Thyroid gland (tissue), 4 donors: ENCODE measurements around the gene SMIM41. TPM values are rescaled to one million over a fixed set of nuclear protein-coding genes. Genes with fewer than 3 reads are reported as not detected.

Experiments used
- DNase-seq, 2 donors: peaks; one replicate each; pipeline ENCODE4 v3.0.0-alpha.2; 2019
- H3K27ac ChIP-seq, 3 donors: fragments of 200-600 bp; sonication (generic); 1 replicate in 2 of 3; 2 replicates in 1 of 3; pipeline ENCODE4 v1.5.1; 2016 to 2019; ENCODE audit warnings: mild to moderate bottlenecking in 1 of 3, moderate library complexity in 1 of 3
- H3K27me3 ChIP-seq: fragments of 200-600 bp; sonication (generic); one replicate; pipeline ENCODE4 v1.5.1; 2019
- H3K36me3 ChIP-seq, 2 donors: fragments of 200-600 bp; sonication (generic); one replicate each; pipeline ENCODE4 v1.5.1; 2016 to 2019
- H3K4me1 ChIP-seq, 2 donors: fragments of 200-600 bp; sonication (generic); one replicate each; pipeline ENCODE4 v1.5.1; 2017 to 2019
- H3K4me3 ChIP-seq, 3 donors: fragments of 200-600 bp; sonication (generic); replicated peaks in 1 of 3; 1 replicate in 2 of 3; 2 replicates in 1 of 3; pipeline ENCODE4 v1.5.1; 2016; ENCODE audit warnings: mild to moderate bottlenecking in 1 of 3
- H3K9me3 ChIP-seq: fragments of 200-600 bp; sonication (generic); one replicate; pipeline ENCODE4 v1.5.1; 2017
- POLR2A ChIP-seq, 2 donors: fragments of 450-650 bp; IDR thresholded peaks; one replicate each; pipeline ENCODE4 v1.6.1; 2017; ENCODE audit warnings: antibody characterized with exemption in 2 of 2, mild to moderate bottlenecking in 2 of 2, moderate library complexity in 1 of 2
- WGBS, 2 donors: methylation state at CpG; one replicate each; pipeline ENCODE4 v1.1.5; 2017; 5-methylcytosine and 5-hydroxymethylcytosine counted together
- intact Hi-C: fragments of 100-400 bp; cut with DNase I; formaldehyde crosslinking; loops from one replicate; pipeline ENCODE4 v1.15.1; 2023
- total RNA-seq, 4 donors: library from RNA; depleted of rRNA; stranded (reverse); fragments of >200 nt; gene quantifications; one replicate each; pipeline ENCODE4 v1.2.3, GENCODE V29; 2016
- TF ChIP-seq, protein P1 (sequence below), 6 experiments: fragments of 200-600 bp in 3 of 6; fragments of 450-650 bp in 3 of 6; sonication (generic) in 3 of 6; IDR thresholded peaks; one replicate each; pipeline ENCODE4 v1.5.1; 2016 to 2019; ENCODE audit warnings: antibody characterized with exemption in 6 of 6, mild to moderate bottlenecking in 2 of 6, inconsistent platforms in 1 of 6, moderate library complexity in 1 of 6

Gene SMIM41
- total RNA-seq, 4 donors from 2014 or later = 0.67 TPM; not detected in 3

DNA sequence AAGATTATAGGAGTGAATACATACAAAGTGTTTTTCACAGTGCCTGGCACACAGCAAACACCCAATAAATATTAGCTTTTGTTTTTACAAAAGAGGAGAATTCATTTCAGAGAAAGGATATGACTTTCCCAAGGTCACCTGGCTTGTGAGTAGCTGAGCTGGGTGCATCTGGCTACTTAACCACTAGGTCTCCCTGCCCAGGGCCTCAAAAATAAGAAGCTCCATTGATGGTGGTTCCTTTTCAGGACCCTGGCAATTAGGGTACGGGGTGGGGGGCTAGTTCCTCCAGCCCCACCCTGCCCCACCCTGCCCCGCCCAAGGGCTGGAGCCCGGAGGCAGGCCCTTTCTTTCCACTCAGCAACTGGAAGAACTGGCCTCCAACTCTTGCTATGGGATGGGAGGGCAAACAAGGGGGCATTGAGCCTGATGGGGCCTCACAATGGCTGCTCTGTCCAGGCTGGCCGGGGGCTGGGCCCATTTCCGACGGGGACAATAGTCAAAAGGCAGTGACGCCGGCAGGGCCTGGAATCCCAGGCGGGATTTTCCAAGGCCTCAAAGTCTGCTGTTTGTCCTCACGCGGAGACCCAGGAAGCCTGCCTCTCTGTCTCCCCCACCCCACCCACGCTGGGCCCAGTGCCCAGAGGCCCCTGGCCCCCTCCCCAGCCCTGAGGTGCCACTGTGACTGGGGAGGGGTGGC lies 17.9 kb upstream of the SMIM41 start:
- no peak for TF ChIP-seq POLR2A (IDR thresholded peaks at IDR 0.05)
- TF ChIP-seq, protein P1, sequence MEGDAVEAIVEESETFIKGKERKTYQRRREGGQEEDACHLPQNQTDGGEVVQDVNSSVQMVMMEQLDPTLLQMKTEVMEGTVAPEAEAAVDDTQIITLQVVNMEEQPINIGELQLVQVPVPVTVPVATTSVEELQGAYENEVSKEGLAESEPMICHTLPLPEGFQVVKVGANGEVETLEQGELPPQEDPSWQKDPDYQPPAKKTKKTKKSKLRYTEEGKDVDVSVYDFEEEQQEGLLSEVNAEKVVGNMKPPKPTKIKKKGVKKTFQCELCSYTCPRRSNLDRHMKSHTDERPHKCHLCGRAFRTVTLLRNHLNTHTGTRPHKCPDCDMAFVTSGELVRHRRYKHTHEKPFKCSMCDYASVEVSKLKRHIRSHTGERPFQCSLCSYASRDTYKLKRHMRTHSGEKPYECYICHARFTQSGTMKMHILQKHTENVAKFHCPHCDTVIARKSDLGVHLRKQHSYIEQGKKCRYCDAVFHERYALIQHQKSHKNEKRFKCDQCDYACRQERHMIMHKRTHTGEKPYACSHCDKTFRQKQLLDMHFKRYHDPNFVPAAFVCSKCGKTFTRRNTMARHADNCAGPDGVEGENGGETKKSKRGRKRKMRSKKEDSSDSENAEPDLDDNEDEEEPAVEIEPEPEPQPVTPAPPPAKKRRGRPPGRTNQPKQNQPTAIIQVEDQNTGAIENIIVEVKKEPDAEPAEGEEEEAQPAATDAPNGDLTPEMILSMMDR (IDR thresholded peaks at IDR 0.05) = no peak
- Histone ChIP-seq H3K27ac (no peak overlapping the region), H3K9me3 (no peaks in the 10 kb centered on the region), H3K4me1 (peaks cover 0 to 4% of the 10 kb centered on the region in 2 donors), H3K36me3 (peaks cover 28 to 30% of the 10 kb centered on the region in 2 donors), H3K4me3 (no peak overlapping the region), H3K27me3 (no peaks in the 10 kb centered on the region)
- no peak for DNase-seq
- 76 to 77% methylated on average over 3 to 10 of the region's 12 CpGs for WGBS, 2 donors
- intact Hi-C loops = no loop called here

DNA sequence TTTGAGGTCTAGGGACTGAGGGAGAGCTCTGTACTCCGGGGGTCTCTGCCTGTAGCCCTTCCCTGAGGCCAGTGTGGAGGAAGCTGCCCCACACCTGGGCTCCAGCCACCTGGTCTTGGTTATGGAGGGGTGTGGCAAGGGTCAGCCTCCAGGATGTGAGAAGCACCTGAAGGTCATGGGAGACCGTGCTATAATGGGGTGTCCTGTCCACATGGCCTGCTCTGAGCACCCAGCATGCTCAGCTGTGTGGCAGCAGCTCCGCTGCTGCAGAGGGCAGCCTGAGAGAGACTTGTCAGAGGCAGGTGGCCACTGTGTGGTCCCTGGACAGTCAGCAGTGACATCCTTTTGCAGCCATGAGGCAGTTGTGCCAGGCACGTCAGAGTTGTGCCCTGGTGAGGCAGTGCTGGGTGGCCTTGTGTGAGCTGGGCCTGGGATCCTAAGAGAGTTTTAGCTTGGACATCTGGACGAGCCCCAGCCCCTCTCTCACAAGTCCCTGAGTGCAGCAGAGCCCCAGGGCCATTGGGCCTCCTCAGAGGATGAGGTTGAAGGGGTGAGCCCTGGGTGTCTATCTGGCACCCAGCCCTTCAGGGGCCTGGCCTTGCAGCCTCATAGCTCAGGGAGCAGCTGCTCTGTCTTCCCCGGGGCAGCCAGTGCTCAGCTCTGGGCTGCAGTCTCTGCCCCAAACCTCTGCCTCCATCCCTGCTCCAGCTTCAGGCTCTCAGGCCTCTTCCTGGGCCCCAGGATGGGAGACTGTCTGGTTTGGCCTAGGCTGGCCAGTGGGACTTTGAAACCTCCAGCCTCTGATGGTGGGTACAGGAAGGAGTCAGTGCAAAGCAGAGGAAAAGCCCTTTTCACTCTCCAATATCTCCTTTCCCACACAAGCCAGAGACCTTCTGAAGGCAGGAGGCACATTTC lies 17.1 kb upstream of the SMIM41 start:
- Histone ChIP-seq H3K27ac (peak overlapping the region in 2 of 3 donors; percentile 56), H3K4me1 (peaks cover 0 to 4% of the 10 kb centered on the region in 2 donors)
- intact Hi-C loops = no loop called here

DNA sequence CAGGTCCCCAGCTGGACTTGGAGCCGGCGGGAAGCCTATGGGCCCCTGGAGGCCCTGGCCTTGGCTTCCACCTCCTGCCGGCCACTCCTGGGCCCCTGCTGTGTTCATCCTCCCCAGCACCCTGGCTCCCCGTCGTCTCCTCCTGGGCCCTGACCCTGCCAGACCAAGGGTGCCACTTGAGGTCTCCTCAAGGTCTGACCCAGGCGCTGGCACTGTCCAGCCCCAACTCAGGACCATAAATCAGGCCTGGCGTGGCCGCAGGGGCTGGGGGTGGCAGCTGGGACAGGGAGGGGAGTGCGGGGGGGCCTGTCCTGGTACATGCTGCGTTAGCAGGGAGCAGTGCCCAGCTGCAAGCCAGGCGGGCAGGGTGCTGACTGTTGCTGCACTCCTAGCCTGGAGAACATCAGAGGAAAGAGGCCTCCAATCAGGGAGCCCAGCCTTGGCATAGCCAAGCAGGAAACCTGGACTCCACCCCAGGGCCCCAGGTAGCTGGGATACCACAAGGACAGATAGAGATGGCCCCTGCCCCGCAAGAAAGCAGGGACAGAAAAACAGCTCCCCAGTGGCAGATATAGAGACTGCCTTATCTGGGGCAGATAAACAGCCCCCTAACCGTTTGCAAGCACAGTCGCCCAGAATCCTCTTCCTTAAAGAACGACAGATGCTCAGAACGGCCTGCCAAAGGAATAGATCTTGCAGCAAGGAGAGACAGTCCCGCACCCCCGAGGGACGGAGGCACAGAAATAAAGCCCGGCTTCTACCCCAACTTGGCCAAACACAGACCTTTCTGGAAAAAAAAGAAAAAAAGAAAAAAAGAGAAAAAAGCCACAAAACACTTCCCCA lies 16.2 kb upstream of the SMIM41 start:
- 74 to 77% methylated on average over 14 to 18 of the region's 20 CpGs for WGBS, 2 donors
- peak overlapping the region; percentile 24 to 56 (median 56) for H3K27ac ChIP-seq
- DNase-seq = no peak
- peaks cover 0 to 4% of the 10 kb centered on the region in 2 donors for H3K4me1 ChIP-seq
- peaks cover 12 to 13% of the 10 kb centered on the region in 2 donors for H3K36me3 ChIP-seq
- intact Hi-C loops = no loop called here
- no peak for TF ChIP-seq POLR2A (IDR thresholded peaks at IDR 0.05)
- TF ChIP-seq, protein P1 (IDR thresholded peaks at IDR 0.05) = no peak
- no peaks in the 10 kb centered on the region for H3K9me3 ChIP-seq
- no peaks in the 10 kb centered on the region for H3K27me3 ChIP-seq
- H3K4me3 ChIP-seq = no peak overlapping the region

More for the DNA sequence above, 17.1 kb upstream of the SMIM41 start:
- no peaks in the 10 kb centered on the region for H3K9me3 ChIP-seq
- no peak for TF ChIP-seq POLR2A (IDR thresholded peaks at IDR 0.05)
- TF ChIP-seq, protein P1 (IDR thresholded peaks at IDR 0.05) = no peak
- H3K36me3 ChIP-seq = peaks cover 20 to 22% of the 10 kb centered on the region in 2 donors
- DNase-seq = no peak
- H3K4me3 ChIP-seq = no peak overlapping the region
- 57 to 81% methylated on average over 1 to 4 of the region's 6 CpGs for WGBS, 2 donors
- H3K27me3 ChIP-seq = no peaks in the 10 kb centered on the region

DNA sequence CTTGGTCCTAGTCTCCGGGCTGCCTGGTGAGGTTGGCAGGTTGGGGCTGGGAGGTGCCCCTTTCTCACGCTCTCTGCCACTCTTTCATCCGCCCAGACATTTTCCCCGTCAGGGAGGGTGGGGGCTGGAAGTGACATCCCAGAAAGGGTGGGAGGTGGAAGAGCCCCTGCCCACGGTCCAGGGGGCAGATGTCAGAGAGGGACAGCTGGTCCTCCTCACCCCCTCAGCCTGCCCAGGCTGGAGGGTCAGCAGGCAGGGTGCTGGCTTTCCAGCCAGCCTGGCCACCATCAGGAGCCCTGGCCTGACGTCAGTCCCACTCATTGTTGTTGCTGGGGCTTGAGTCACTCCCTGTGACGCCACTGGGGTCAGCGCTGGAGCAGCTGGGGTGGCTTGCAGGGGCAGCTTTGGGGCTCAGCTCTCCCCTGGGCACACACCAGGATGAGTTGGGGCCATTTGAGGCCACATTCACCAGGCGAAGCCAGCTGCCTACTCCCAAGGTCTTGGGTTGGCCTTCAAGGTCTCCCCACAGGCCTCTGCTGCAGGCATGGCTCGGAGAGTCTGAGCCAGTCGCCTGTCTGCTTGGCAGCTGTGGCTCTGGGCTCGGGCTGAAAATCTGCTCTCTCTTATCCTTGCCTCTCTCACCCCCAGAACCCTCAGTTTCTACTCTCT lies 15.4 kb upstream of the SMIM41 start:
- H3K27me3 ChIP-seq = no peaks in the 10 kb centered on the region
- no peak for TF ChIP-seq POLR2A (IDR thresholded peaks at IDR 0.05)
- TF ChIP-seq, protein P1 (IDR thresholded peaks at IDR 0.05) = no peak
- H3K9me3 ChIP-seq = no peaks in the 10 kb centered on the region
- peak overlapping the region; percentile 24 to 56 (median 28) for H3K27ac ChIP-seq
- peaks cover 0 to 5% of the 10 kb centered on the region in 2 donors for H3K4me1 ChIP-seq
- H3K36me3 ChIP-seq = peaks cover 5% of the 10 kb centered on the region in 2 donors
- intact Hi-C loops = no loop called here
- DNase-seq = no peak
- 73 to 76% methylated on average over 11 to 12 of the region's 12 CpGs for WGBS, 2 donors
- no peak overlapping the region for H3K4me3 ChIP-seq
